ENCODE data around the gene SORBS2. TPM values are rescaled to one million over a fixed set of nuclear protein-coding genes. Genes with fewer than 3 reads are reported as not detected.

The SORBS2 gene
- total and polyA plus RNA-seq, 3 donors from 2014 or later = 20.2 to 47.7 (median 26.0) TPM

DNA sequence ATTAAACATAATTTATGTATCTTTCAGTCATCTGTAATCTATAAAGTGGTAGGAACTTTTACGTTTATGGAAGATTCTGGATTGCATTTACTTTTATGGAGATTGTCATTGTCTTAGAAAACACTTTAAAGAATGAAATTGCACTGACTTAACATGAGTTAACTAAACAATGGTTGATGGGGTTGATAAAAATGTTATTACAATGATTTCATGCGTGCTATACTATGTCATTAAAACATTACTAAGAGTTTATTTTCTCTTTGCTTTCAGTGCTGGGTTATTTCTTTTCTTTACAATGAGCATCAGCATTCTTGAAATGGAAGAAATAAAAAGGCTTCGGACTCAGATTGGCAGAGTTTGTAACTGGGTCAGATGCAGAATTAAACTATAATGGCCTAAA lies 209.6 kb downstream of the SORBS2 start:
- no peaks in the 10 kb centered on the region for H3K9me3 ChIP-seq
- H3K4me3 ChIP-seq = no peak overlapping the region
- H3K36me3 ChIP-seq (ENCODE audit: low read depth, missing control alignments) = no peaks in the 10 kb centered on the region
- intact Hi-C loops (cut with DNase I; ENCODE audit: low total_unique reads) = no loop called here
- 88 to 90% methylated on average over 3 of the region's 3 CpGs for WGBS, 2 donors
- no peaks in the 10 kb centered on the region for H3K4me1 ChIP-seq
- no peak for TF ChIP-seq CTCF (IDR thresholded peaks at IDR 0.05)
- no peaks in the 10 kb centered on the region for H3K27me3 ChIP-seq
- no peak overlapping the region for H3K27ac ChIP-seq
- no peak for DNase-seq

GRCh38 chr4:185600801-185601434 lies 211.1 kb downstream of the SORBS2 start:
- WGBS, 2 donors = 56 to 84% methylated on average over 9 of the region's 9 CpGs
- no peaks in the 10 kb centered on the region for H3K27me3 ChIP-seq
- H3K4me1 ChIP-seq = no peaks in the 10 kb centered on the region
- no peak for DNase-seq
- no peak overlapping the region for H3K27ac ChIP-seq
- intact Hi-C loops (cut with DNase I; ENCODE audit: low total_unique reads) = no loop called here
- TF ChIP-seq POLR2A (IDR thresholded peaks at IDR 0.05) (no peak), CTCF (IDR thresholded peaks at IDR 0.05) (no peak)
- H3K9me3 ChIP-seq = no peaks in the 10 kb centered on the region
- H3K36me3 ChIP-seq (ENCODE audit: low read depth, missing control alignments) = no peaks in the 10 kb centered on the region
- H3K4me3 ChIP-seq = no peak overlapping the region

GRCh38 chr4:185599553-185600243 lies 212.3 kb downstream of the SORBS2 start:
- TF ChIP-seq POLR2A (IDR thresholded peaks at IDR 0.05) (no peak), CTCF (IDR thresholded peaks at IDR 0.05) (no peak)
- no peak overlapping the region for H3K4me3 ChIP-seq
- H3K9me3 ChIP-seq = no peaks in the 10 kb centered on the region
- 74 to 83% methylated on average over 12 of the region's 12 CpGs for WGBS, 2 donors
- no peaks in the 10 kb centered on the region for H3K36me3 ChIP-seq (ENCODE audit: low read depth, missing control alignments)
- H3K27ac ChIP-seq = no peak overlapping the region
- H3K27me3 ChIP-seq = no peaks in the 10 kb centered on the region
- no peaks in the 10 kb centered on the region for H3K4me1 ChIP-seq
- no peak for DNase-seq
- intact Hi-C loops (cut with DNase I; ENCODE audit: low total_unique reads) = loop anchor here (10.0 kb wide), 1 partner anchor 125 kb away; the partner anchor contains the start of gene CCDC110

DNA sequence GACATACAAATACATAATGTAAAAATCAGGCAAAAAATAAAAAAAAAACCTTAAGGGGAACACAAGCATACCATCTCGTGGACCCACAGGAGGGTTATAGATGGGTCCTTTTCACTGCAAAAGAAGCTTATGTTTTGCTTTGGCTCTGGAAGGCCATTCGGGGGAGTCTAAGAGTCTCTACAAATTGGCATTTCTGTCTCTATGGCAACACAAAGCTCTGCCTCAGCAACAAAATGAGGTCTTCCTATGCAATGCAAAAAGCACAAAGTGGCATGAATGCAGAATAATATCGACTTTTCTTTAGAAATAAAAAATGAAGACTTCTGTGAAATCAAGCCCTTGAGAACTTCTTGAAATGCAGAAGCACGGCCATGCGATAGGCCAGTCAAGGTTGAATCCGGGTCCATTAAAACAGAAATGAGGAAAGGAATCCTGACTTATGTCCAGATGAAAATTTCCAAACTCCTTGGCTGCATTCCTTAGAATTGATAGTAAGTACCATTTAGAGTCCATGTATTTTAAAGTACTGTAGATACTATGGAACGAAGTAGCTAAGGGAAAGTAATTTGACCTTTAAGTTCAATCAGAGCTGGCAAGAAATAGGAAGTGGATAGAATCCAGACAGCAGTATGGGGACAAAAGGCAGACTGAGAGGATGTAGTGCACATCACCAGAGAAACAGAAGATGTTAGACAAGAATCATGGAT lies 213.0 kb downstream of the SORBS2 start:
- DNase-seq = no peak
- Histone ChIP-seq H3K36me3 (ENCODE audit: low read depth, missing control alignments) (no peaks in the 10 kb centered on the region), H3K9me3 (no peaks in the 10 kb centered on the region), H3K27ac (no peak overlapping the region), H3K4me3 (no peak overlapping the region), H3K4me1 (no peaks in the 10 kb centered on the region), H3K27me3 (no peaks in the 10 kb centered on the region)
- intact Hi-C loops (cut with DNase I; ENCODE audit: low total_unique reads) = loop anchor here (10.0 kb wide), 1 partner anchor 124 kb away; the partner anchor contains the start of gene CCDC110
- WGBS, 2 donors = 69% methylated on average over 7 of the region's 7 CpGs
- no peak for TF ChIP-seq POLR2A (IDR thresholded peaks at IDR 0.05)
- no peak for TF ChIP-seq CTCF (IDR thresholded peaks at IDR 0.05)

Data from testis (tissue), 3 donors.